HUES6 (cell line): ENCODE results near the gene C1GALT1.
"Not testable (repeated sequence)": the region's sequence is repeated elsewhere in the genome, so short reads cannot be mapped to it uniquely, and the experiment has no call there.

Source experiments
- H3K27ac ChIP-seq: 2 replicates; pipeline ENCODE4 v1.7.0; 2013; ENCODE audit warnings: low read depth, mild to moderate bottlenecking, low read length, inconsistent platforms
- H3K27me3 ChIP-seq: 2 replicates; pipeline ENCODE4 v1.6.1; 2013; ENCODE audit warnings: low read length; ENCODE audit not compliant: control insufficient read depth, insufficient read depth
- H3K36me3 ChIP-seq: 2 replicates; pipeline ENCODE4 v1.6.1; 2013; ENCODE audit warnings: low read length; ENCODE audit not compliant: control insufficient read depth, insufficient read depth
- H3K4me1 ChIP-seq: 2 replicates; pipeline ENCODE4 v1.6.1; 2013; ENCODE audit warnings: low read length; ENCODE audit not compliant: control insufficient read depth, insufficient read depth
- H3K4me3 ChIP-seq: 2 replicates; pipeline ENCODE4 v1.5.1; 2013; ENCODE audit warnings: low read depth, low read length
- H3K9ac ChIP-seq: one replicate; pipeline ENCODE4 v1.6.1; 2013; ENCODE audit warnings: mild to moderate bottlenecking, low read length
- H3K9me3 ChIP-seq: 2 replicates; pipeline ENCODE4 v1.6.1; 2013; ENCODE audit warnings: low read depth, low read length; ENCODE audit not compliant: control insufficient read depth, insufficient read depth

The C1GALT1 gene

GRCh38 chr7:7183061-7183837 is 905 bp downstream of the C1GALT1 start:
- Histone ChIP-seq H3K27ac (peak overlapping the region; percentile 82), H3K4me3 (peak overlapping the region; percentile 81), H3K27me3 (no peaks in the 10 kb centered on the region)

GRCh38 chr7:7183838-7184463 is 1.6 kb downstream of the C1GALT1 start:
- Histone ChIP-seq H3K9ac (peak overlapping the region; percentile 92), H3K4me1 (peaks cover 44% of the 10 kb centered on the region), H3K4me3 (peak overlapping the region; percentile 81), H3K9me3 (no peaks in the 10 kb centered on the region), H3K27ac (peak overlapping the region; percentile 82; the same call in 1 of the 2 replicates), H3K36me3 (peaks cover 14% of the 10 kb centered on the region), H3K27me3 (no peaks in the 10 kb centered on the region)

More at GRCh38 chr7:7183061-7183837, 905 bp downstream of the C1GALT1 start:
- Histone ChIP-seq H3K4me1 (peaks cover 44% of the 10 kb centered on the region), H3K36me3 (peaks cover 14% of the 10 kb centered on the region), H3K9ac (peak overlapping the region; percentile 92), H3K9me3 (no peaks in the 10 kb centered on the region)

- Histone ChIP-seq H3K27ac (no peak overlapping the region), H3K4me1 (peaks cover 44% of the 10 kb centered on the region), H3K9ac (peak overlapping the region; percentile 27), H3K36me3 (peaks cover 20% of the 10 kb centered on the region), H3K9me3 (no peaks in the 10 kb centered on the region), H3K4me3 (peak overlapping the region; percentile 81), H3K27me3 (no peaks in the 10 kb centered on the region)
Observed at GRCh38 chr7:7185371-7185989, 3.1 kb downstream of the C1GALT1 start.

- H3K36me3 ChIP-seq: peaks cover 30% of the 10 kb centered on the region
- H3K9ac ChIP-seq: no peak overlapping the region
- no peaks in the 10 kb centered on the region for H3K27me3 ChIP-seq
- peaks cover 38% of the 10 kb centered on the region for H3K4me1 ChIP-seq
- H3K27ac ChIP-seq: no peak overlapping the region
- H3K4me3 ChIP-seq: no peak overlapping the region; the same call in 1 of the 2 replicates
- peaks cover 18% of the 10 kb centered on the region; the same call in 1 of the 2 replicates for H3K9me3 ChIP-seq
Observed at GRCh38 chr7:7188091-7188490, 5.7 kb downstream of the C1GALT1 start.

- no peak overlapping the region for H3K9ac ChIP-seq
- peaks cover 22% of the 10 kb centered on the region; the same call in 1 of the 2 replicates for H3K9me3 ChIP-seq
- H3K4me1 ChIP-seq: peaks cover 38% of the 10 kb centered on the region
- H3K36me3 ChIP-seq: peaks cover 30% of the 10 kb centered on the region
- no peaks in the 10 kb centered on the region for H3K27me3 ChIP-seq
- H3K27ac ChIP-seq: no peak overlapping the region
- H3K4me3 ChIP-seq: no peak overlapping the region
Observed at GRCh38 chr7:7188742-7189141, 6.4 kb downstream of the C1GALT1 start.

GRCh38 chr7:7190142-7190541 is 7.8 kb downstream of the C1GALT1 start:
- Histone ChIP-seq H3K4me3 (no peak overlapping the region), H3K9me3 (peaks cover 29% of the 10 kb centered on the region; the same call in 1 of the 2 replicates), H3K27ac (no peak overlapping the region), H3K4me1 (peaks cover 29% of the 10 kb centered on the region), H3K9ac (no peak overlapping the region), H3K27me3 (no peaks in the 10 kb centered on the region), H3K36me3 (peaks cover 28% of the 10 kb centered on the region)

- Histone ChIP-seq H3K9me3 (peaks cover 35% of the 10 kb centered on the region; the same call in 1 of the 2 replicates), H3K27ac (no peak overlapping the region), H3K9ac (no peak overlapping the region), H3K27me3 (no peaks in the 10 kb centered on the region), H3K4me3 (no peak overlapping the region), H3K4me1 (peaks cover 19% of the 10 kb centered on the region), H3K36me3 (peaks cover 19% of the 10 kb centered on the region)
Observed at GRCh38 chr7:7191137-7191536, 8.8 kb downstream of the C1GALT1 start.

- H3K4me3 ChIP-seq, H3K27ac ChIP-seq, H3K4me1 ChIP-seq: not testable (repeated sequence)
Observed at GRCh38 chr7:7192798-7193788, 10.7 kb downstream of the C1GALT1 start.

GRCh38 chr7:7199592-7199991 is 17.2 kb downstream of the C1GALT1 start:
- not testable (repeated sequence) for H3K9ac ChIP-seq, H3K36me3 ChIP-seq, H3K4me3 ChIP-seq, H3K27me3 ChIP-seq, H3K27ac ChIP-seq
- peaks cover 16% of the 10 kb centered on the region for H3K4me1 ChIP-seq
- H3K9me3 ChIP-seq: peaks cover 18% of the 10 kb centered on the region; the same call in 1 of the 2 replicates

More at GRCh38 chr7:7192798-7193788, 10.7 kb downstream of the C1GALT1 start:
- H3K9ac ChIP-seq, H3K27me3 ChIP-seq: not testable (repeated sequence)
- peaks cover 35% of the 10 kb centered on the region; the same call in 1 of the 2 replicates for H3K9me3 ChIP-seq
- peaks cover 16% of the 10 kb centered on the region for H3K36me3 ChIP-seq

GRCh38 chr7:7200255-7200654 is 17.9 kb downstream of the C1GALT1 start:
- not testable (repeated sequence) for H3K27me3 ChIP-seq, H3K4me3 ChIP-seq, H3K36me3 ChIP-seq, H3K9ac ChIP-seq, H3K27ac ChIP-seq
- H3K4me1 ChIP-seq: peaks cover 16% of the 10 kb centered on the region
- H3K9me3 ChIP-seq: peaks cover 19% of the 10 kb centered on the region; the same call in 1 of the 2 replicates
